ENCODE measurements around the gene SLC35F1.

The SLC35F1 gene

DNA sequence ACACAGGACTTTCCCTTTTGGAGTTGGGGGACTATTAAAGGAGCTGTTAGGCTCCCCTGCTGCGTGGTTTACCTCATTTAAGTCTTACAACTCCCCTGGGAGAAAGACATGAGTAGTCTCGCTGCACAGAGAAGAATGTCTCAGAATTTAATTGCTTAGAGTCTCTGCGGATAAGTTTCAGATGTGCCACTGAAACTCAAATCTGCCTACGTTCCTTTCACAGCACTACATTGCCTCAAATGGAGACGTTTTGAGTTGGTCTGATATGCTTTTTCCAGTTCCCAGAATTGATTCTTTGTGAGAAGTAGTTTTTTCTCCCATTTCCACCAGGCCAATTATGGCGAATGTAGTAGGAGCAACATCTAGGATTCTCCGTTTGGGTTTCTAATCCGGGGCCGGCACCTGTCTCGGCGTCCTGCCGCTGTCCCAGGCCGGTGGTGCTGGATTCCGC, 532 bp upstream of the SLC35F1 start (continued):
- TF ChIP-seq, protein P1, sequence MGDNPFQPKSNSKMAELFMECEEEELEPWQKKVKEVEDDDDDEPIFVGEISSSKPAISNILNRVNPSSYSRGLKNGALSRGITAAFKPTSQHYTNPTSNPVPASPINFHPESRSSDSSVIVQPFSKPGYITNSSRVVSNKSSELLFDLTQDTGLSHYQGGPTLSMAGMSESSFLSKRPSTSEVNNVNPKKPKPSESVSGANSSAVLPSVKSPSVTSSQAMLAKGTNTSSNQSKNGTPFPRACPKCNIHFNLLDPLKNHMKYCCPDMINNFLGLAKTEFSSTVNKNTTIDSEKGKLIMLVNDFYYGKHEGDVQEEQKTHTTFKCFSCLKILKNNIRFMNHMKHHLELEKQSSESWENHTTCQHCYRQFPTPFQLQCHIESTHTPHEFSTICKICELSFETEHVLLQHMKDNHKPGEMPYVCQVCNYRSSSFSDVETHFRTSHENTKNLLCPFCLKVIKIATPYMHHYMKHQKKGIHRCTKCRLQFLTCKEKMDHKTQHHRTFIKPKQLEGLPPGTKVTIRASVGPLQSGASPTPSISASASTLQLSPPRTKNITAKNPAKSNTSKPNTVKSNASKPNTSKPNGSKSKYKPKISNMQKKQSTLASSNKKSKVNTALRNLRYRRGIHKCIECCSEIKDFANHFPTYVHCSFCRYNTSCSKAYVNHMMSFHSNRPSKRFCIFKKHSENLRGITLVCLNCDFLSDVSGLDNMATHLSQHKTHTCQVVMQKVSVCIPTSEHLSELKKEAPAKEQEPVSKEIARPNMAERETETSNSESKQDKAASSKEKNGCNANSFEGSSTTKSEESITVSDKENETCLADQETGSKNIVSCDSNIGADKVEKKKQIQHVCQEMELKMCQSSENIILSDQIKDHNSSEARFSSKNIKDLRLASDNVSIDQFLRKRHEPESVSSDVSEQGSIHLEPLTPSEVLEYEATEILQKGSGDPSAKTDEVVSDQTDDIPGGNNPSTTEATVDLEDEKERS (tag by site-specific recombination; IDR thresholded peaks at IDR 0.05): no peak
- peak; percentile 67 for TF ChIP-seq ZNF24 (tag by site-specific recombination; IDR thresholded peaks at IDR 0.05)
- peak; percentile 60; the same call in 1 of the 2 replicates for TF ChIP-seq ZNF843 (tag by site-specific recombination; IDR thresholded peaks at IDR 0.05)
- TF ChIP-seq ZFP41 (tag by site-specific recombination; IDR thresholded peaks at IDR 0.05; ENCODE audit: borderline replicate concordance): no peak
- TF ChIP-seq, protein P2, sequence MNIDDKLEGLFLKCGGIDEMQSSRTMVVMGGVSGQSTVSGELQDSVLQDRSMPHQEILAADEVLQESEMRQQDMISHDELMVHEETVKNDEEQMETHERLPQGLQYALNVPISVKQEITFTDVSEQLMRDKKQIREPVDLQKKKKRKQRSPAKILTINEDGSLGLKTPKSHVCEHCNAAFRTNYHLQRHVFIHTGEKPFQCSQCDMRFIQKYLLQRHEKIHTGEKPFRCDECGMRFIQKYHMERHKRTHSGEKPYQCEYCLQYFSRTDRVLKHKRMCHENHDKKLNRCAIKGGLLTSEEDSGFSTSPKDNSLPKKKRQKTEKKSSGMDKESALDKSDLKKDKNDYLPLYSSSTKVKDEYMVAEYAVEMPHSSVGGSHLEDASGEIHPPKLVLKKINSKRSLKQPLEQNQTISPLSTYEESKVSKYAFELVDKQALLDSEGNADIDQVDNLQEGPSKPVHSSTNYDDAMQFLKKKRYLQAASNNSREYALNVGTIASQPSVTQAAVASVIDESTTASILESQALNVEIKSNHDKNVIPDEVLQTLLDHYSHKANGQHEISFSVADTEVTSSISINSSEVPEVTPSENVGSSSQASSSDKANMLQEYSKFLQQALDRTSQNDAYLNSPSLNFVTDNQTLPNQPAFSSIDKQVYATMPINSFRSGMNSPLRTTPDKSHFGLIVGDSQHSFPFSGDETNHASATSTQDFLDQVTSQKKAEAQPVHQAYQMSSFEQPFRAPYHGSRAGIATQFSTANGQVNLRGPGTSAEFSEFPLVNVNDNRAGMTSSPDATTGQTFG (tag by site-specific recombination; IDR thresholded peaks at IDR 0.05; ENCODE audit: borderline replicate concordance): no peak
- TF ChIP-seq ZXDB (tag by site-specific recombination; IDR thresholded peaks at IDR 0.05): no peak
- TF ChIP-seq YY1 (tag by site-specific recombination; IDR thresholded peaks at IDR 0.05): peak; percentile 61; the same call in 1 of the 2 replicates
- TF ChIP-seq ZNF423 (tag by site-specific recombination; IDR thresholded peaks at IDR 0.05): peak; percentile 66
- TF ChIP-seq, protein P3, sequence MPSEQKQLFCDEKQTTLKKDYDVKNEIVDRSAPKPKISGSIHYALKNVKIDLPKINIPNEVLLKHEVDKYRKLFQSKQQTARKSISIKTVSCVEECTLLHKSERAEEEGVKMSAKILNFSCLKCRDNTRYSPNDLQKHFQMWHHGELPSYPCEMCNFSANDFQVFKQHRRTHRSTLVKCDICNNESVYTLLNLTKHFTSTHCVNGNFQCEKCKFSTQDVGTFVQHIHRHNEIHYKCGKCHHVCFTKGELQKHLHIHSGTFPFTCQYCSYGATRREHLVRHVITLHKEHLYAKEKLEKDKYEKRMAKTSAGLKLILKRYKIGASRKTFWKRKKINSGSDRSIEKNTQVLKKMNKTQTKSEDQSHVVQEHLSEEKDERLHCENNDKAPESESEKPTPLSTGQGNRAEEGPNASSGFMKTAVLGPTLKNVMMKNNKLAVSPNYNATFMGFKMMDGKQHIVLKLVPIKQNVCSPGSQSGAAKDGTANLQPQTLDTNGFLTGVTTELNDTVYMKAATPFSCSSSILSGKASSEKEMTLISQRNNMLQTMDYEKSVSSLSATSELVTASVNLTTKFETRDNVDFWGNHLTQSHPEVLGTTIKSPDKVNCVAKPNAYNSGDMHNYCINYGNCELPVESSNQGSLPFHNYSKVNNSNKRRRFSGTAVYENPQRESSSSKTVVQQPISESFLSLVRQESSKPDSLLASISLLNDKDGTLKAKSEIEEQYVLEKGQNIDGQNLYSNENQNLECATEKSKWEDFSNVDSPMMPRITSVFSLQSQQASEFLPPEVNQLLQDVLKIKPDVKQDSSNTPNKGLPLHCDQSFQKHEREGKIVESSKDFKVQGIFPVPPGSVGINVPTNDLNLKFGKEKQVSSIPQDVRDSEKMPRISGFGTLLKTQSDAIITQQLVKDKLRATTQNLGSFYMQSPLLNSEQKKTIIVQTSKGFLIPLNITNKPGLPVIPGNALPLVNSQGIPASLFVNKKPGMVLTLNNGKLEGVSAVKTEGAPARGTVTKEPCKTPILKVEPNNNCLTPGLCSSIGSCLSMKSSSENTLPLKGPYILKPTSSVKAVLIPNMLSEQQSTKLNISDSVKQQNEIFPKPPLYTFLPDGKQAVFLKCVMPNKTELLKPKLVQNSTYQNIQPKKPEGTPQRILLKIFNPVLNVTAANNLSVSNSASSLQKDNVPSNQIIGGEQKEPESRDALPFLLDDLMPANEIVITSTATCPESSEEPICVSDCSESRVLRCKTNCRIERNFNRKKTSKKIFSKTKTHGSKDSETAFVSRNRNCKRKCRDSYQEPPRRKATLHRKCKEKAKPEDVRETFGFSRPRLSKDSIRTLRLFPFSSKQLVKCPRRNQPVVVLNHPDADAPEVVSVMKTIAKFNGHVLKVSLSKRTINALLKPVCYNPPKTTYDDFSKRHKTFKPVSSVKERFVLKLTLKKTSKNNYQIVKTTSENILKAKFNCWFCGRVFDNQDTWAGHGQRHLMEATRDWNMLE (tag by site-specific recombination; conservative IDR thresholded peaks at IDR 0.05; ENCODE audit: low read depth): peak; percentile 13; the same call in 1 of the 2 replicates
- no peak for TF ChIP-seq ZNF544 (tag by site-specific recombination; IDR thresholded peaks at IDR 0.05)
- TF ChIP-seq GFI1B (tag by site-specific recombination; IDR thresholded peaks at IDR 0.05): no peak
- no peak for TF ChIP-seq ZNF266 (tag by site-specific recombination; IDR thresholded peaks at IDR 0.05; ENCODE audit: low read depth)
- TF ChIP-seq ZNF585B (tag by site-specific recombination; IDR thresholded peaks at IDR 0.05): no peak
- no peak for TF ChIP-seq SP2 (tag by site-specific recombination; IDR thresholded peaks at IDR 0.05)
- TF ChIP-seq, protein P4, sequence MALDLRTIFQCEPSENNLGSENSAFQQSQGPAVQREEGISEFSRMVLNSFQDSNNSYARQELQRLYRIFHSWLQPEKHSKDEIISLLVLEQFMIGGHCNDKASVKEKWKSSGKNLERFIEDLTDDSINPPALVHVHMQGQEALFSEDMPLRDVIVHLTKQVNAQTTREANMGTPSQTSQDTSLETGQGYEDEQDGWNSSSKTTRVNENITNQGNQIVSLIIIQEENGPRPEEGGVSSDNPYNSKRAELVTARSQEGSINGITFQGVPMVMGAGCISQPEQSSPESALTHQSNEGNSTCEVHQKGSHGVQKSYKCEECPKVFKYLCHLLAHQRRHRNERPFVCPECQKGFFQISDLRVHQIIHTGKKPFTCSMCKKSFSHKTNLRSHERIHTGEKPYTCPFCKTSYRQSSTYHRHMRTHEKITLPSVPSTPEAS (tag by site-specific recombination; IDR thresholded peaks at IDR 0.05): no peak
- TF ChIP-seq ZNF140 (tag by site-specific recombination; IDR thresholded peaks at IDR 0.05): no peak
- no peak for TF ChIP-seq ZNF16 (tag by site-specific recombination; IDR thresholded peaks at IDR 0.05; ENCODE audit: low read depth)
- no peak for TF ChIP-seq ZBTB7A (tag by site-specific recombination; IDR thresholded peaks at IDR 0.05; ENCODE audit: low read depth)
- 0 out of 2 replicates have a peak, but pooled peaks have one; percentile 25 for TF ChIP-seq SP7 (tag by site-specific recombination; IDR thresholded peaks at IDR 0.05)
- TF ChIP-seq, protein P5, sequence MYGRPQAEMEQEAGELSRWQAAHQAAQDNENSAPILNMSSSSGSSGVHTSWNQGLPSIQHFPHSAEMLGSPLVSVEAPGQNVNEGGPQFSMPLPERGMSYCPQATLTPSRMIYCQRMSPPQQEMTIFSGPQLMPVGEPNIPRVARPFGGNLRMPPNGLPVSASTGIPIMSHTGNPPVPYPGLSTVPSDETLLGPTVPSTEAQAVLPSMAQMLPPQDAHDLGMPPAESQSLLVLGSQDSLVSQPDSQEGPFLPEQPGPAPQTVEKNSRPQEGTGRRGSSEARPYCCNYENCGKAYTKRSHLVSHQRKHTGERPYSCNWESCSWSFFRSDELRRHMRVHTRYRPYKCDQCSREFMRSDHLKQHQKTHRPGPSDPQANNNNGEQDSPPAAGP (tag by site-specific recombination; IDR thresholded peaks at IDR 0.05): no peak
- no peak for TF ChIP-seq ZSCAN30 (tag by site-specific recombination; IDR thresholded peaks at IDR 0.05)
- TF ChIP-seq ZNF394 (tag by site-specific recombination; IDR thresholded peaks at IDR 0.05; ENCODE audit: borderline replicate concordance): 0 out of 2 replicates have a peak, but pooled peaks have one; percentile 51
- no peak for TF ChIP-seq ZNF837 (tag by site-specific recombination; IDR thresholded peaks at IDR 0.05)
- TF ChIP-seq KLF16 (tag by site-specific recombination; IDR thresholded peaks at IDR 0.05): 0 out of 2 replicates have a peak, but pooled peaks have one; percentile 20
- TF ChIP-seq, protein P6, sequence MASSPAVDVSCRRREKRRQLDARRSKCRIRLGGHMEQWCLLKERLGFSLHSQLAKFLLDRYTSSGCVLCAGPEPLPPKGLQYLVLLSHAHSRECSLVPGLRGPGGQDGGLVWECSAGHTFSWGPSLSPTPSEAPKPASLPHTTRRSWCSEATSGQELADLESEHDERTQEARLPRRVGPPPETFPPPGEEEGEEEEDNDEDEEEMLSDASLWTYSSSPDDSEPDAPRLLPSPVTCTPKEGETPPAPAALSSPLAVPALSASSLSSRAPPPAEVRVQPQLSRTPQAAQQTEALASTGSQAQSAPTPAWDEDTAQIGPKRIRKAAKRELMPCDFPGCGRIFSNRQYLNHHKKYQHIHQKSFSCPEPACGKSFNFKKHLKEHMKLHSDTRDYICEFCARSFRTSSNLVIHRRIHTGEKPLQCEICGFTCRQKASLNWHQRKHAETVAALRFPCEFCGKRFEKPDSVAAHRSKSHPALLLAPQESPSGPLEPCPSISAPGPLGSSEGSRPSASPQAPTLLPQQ (tag by site-specific recombination; IDR thresholded peaks at IDR 0.05): peak; percentile 67; the same call in 1 of the 2 replicates
- 0 out of 2 replicates have a peak, but pooled peaks have one; percentile 33 for TF ChIP-seq MZF1 (tag by site-specific recombination; IDR thresholded peaks at IDR 0.05; ENCODE audit: borderline replicate concordance)
